Sigmoid colon (tissue), 4 donors: ENCODE results near the gene RPAP3.

ENCODE experiments used
- CTCF ChIP-seq, 4 experiments: fragments of 450-650 bp in 3 of 4; fragments of 200-600 bp in 1 of 4; IDR thresholded peaks; one replicate each; pipeline ENCODE4 v1.5.1; 2016 to 2019; ENCODE audit warnings: antibody characterized with exemption in 4 of 4, mild to moderate bottlenecking in 3 of 4, moderate library complexity in 2 of 4
- EP300 ChIP-seq, 4 donors: sonication (generic); formaldehyde crosslinking; IDR thresholded peaks; one replicate each; pipeline ENCODE4 v1.6.1; 2017; ENCODE audit warnings: antibody characterized with exemption in 4 of 4
- POLR2A ChIP-seq, 2 donors: fragments of 450-650 bp; IDR thresholded peaks; one replicate each; pipeline ENCODE4 v1.6.1; 2016; ENCODE audit warnings: antibody characterized with exemption in 2 of 2, mild to moderate bottlenecking in 2 of 2, moderate library complexity in 2 of 2

DNA sequence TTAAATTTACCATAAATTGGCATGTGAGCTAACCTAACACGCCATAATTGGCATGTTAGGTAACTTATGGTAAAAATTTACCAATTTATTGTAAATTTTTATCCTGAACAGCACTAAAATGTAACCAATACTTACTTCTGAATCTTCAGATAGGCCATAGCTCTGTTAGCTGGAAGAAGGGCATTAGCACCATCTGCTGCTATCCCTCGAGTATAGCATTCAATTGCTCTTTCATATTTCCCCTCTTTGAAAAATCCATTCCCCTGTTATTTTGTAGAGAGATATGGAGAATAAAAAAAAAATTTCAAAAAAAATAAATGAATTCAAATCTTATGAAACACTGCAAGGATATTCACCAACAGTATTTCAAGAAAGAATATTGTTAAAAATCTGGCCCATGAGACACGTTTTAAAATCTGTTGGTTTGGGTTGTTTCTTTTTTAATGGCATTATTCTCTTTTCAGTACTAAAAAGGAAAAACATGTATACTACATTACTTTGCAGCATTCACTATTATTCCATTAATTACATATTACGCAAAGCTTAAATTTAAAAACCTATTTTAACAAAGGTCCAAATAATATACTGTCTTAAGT is 19.1 kb downstream of the RPAP3 start:
- peak; percentile 60 to 69 (median 66) for TF ChIP-seq CTCF (IDR thresholded peaks at IDR 0.05)
- TF ChIP-seq POLR2A (IDR thresholded peaks at IDR 0.05): no peak
- no peak for TF ChIP-seq EP300 (IDR thresholded peaks at IDR 0.05)
